HG03175 (cell line): Measurements from ENCODE around the gene TLE4.
"Not testable (repeated sequence)": the region's sequence is repeated elsewhere in the genome, so short reads cannot be mapped to it uniquely, and the experiment has no call there.

Source experiments
- ATAC-seq: cut with Tn5 transposase; IDR thresholded peaks from one replicate; pipeline ENCODE4 v1.9.1; 2021; ENCODE audit warnings: mild to moderate bottlenecking, moderate library complexity; ENCODE audit not compliant: unreplicated experiment

Gene TLE4

DNA sequence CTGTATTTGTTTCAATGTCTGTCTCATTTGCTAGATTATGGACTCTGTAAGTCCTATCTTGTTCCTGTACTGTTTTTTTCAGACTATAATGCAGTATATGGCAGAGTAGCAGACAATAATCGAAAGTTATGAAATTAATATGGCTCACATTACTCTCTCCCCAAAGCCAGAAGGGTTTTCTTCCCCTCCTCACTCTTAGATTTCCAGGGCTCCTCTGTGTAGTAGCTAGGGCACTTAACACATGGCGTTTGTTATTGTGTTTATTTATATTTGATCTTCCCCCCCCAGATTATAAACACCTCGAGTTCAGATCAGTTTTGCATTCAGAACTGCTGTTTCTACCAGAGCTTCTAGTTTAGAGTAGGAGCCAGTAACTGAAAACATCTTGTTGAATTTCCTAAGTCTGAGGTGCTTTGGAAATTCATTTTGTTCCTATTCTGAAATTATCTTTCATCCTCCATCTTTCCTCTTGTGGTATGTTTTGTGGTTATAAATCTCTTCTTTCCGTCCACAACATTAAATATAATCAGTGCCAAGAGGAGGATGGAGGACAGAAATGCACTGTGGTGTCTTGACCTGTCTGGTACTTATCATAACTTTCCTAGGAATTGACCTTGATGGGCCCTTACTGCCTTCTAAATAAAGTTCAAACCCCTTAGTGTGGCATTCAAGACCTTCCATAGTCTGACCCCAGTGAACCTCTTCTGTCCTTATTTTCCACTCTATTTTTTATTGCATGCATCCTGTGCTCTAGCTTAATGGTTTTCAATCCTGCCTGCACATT, 27.0 kb downstream of the TLE4 start:
- no peak for ATAC-seq

DNA sequence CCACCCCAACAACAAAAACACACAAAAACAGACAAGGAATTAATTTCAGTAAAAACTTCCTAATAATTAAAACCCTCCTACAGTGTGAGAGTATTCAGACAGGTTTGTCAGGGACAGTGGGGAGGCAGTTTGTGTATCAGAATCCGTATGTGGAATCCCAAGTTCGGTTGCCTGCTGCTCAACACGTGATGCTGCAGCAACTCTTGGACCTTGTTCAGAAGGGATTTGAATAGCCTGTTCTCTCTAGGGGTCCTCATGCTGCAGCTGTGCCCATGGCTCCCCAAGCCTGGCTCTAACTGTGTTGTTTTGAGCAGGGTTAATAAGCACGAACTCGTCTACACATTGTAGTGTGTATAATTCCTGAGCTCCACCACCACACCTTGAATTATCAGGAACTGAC, 28.7 kb downstream of the TLE4 start:
- no peak for ATAC-seq

DNA sequence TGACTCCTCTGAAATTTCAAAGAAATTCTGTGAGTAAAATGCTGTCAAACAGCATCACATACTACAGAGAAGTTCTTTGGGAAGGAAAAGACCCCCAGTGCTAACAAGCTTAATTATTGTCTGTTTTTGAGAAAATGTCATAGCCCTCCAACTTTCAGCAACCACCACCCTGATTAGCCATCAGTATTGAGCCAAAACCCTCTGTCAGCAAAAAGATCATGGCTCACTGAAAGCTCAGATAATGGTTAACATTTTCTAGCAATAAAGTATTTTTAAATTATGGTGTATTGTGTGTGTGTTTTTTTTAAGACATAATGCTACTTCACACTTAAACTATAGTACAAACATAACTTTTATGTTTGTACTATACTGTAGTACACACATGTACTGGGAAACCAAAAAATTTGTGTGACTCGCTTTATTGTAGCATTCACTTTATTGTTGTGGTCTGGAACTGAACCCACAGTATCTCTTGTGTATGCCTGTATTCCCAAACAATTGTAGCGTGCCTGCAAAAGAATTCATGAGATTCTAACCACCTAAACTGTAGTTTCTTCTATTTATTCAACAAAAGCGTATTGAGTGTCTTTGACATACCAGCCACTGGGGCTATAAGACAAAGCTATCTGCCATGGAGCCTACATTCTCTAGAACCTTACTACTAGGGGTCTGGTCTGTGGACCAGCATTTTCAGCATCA, 31.6 kb downstream of the TLE4 start:
- no peak for ATAC-seq

DNA sequence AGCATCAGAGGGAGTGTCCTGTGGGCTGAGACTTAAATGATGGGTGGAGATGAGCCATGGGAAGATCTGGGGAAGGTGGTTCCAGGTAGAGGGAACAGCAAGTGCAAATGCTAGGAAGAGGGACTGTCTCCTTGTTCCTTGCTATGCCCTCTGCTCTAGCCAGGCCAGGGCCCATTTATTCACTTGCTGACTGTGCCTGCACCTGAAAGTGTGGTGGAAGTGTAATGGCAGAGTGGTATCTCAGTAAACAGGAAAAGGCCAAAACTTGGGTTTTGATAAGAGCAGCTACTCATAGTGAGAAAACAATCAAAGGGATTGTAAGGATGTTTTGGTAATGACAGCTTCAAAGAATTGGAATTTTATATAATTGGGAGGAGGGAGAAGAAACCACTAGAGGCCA, 32.4 kb downstream of the TLE4 start:
- ATAC-seq: no peak

DNA sequence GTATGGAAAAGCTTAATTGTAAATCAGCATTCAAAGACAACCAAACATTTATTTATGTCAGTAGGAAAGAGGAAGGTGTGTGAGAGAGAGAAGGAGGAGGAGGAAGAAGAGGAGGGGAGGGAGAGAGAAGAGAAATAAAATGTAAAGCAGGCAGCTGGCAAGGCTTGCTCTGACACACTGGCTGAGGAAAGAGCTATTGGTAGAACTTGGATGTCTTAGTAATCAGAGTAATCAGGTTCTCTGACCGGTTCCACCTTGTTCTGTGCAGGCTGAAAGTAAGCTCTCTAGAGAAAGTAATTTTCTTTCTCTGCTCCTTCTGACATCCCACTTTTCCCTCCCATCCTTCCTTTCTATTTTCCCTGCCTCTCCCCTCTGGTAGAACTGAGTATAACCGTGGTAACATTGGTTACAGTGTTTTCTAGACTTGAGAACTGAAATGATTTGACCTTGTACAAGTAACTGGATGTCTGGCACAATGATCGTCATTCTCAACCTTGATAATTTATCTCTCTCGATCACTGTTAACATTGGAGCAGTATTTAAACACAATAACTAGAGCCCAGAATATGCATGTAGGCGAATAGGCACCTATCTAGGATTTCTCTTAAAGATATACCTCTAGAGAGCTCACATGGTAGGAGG, 33.3 kb downstream of the TLE4 start:
- ATAC-seq: no peak

DNA sequence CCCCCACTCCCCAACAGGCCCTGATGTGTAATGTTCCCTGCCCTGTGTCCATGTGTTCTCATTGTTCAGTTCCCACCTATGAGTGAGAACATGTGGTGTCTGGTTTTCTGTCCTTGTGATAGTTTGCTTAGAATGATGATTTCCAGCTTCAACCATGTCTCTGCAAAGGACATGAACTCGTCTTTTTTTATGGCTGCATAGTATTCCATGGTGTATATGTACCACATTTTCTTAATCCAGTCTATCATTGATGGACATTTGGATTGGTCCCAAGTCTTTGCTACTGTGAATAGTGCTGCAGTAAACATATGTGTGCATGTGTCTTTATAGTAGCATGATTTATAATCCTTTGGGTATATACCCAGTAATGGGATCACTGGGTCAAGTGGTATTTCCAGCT, 34.8 kb downstream of the TLE4 start:
- not testable (repeated sequence) for ATAC-seq

DNA sequence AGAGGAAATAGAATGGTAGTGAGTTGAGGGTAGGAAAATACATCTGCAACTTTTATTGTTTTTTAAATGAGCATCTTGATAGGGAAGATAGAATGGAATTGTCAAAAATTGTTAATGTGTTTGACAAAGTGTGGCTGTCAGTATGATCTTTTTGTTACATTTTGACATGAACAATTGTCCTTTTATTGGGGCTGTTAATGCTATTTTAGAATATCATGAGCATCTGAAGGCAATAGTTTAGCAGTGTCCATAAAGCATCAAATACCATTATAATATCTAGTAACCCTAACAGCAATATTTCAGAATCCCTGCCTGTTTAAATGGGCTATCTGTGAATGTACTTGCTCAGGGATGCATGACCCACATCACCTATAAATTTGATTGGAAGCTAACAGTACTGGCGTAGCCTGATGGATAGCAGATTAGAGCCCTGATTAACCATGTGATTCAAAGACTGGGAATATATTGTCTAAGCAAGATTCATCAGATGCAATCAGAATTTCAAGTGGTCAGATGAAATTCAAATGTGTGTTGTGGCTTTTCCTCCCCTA, 37.8 kb downstream of the TLE4 start:
- ATAC-seq: no peak

DNA sequence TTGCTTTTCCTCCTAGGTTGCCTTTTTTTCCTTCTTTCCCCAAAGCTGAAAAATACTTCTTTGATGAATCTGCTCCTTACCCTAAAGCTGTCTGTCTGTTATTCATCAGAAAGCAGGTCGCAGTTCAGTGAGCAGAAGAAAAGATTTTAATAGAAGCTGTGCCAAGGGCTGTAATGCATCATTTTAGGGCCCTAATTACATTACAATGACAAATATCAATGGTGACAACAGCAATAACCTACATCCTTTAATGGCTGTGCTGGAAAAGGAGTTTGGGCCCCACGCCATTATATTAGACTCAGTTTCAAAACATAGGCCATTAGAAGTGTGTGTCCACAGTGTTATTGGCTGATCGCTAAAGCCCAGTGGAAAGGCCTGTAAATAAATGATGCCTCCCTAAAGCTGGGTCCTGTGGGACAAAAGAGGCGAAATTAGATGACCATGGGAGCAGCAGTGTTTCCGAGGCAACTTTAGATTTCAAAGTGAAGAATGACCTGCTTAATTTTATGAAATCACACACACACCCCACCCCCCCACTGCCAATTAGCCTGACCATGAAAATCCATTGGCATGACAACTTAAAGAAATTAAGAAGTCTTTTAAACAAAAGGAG, 38.4 kb downstream of the TLE4 start:
- ATAC-seq: no peak

DNA sequence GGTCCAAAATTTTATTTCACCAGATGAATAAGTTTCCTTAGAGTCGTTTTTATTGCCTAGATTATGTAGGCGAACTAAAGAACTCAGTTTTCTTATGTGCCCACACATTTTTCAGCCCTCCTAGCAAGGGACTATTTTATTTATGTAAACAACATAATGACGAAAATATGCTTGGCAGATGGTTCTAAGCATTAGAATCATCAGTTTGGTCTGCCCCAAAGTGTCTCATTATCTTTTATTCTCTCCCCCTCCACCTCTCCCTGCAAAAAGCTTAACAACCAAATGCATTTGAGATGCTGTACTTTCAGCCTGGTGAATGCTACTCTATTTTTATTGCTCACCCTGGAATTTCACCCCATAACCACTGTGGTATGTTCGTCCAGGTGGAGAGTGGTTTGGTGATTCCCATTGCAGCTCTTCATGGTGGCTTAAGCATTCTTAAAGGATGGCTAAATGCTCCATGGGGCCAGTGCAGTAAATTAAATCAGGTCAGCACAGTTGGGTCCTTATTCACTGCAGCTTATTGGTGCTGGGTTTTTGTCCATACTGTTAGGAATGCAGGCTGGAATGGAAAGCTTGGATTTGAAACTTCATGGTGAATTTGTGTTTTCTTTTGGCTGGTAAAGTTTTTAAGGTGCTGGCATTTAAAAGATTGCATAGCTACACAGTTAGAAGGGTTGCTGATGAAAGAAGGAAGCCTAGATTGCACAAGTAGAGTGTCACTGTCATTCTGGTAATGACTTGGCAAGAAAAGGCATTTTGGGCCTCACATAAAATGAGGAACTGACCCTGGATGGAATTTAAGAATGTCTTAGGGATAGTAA, 39.2 kb downstream of the TLE4 start:
- ATAC-seq: peak; percentile 93

DNA sequence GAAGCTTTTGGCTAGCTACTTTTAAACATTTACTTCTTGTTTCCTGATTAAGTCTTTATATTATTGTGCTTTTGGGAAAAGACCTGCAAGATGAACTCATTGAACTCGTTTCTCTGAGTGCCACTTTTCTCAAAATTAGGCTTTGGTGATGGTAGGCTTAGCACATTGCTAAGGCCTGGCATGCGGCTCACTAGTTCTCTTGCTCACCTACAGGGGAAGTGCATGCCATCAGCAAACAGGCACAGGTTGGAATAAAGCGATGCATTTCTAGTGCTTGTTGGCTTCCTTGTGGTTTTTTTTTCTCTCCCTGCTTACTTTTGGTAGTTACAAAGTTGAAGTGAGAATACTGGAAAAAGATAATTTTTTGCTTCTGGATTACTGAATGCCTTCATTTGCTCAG, 41.4 kb downstream of the TLE4 start:
- no peak for ATAC-seq

DNA sequence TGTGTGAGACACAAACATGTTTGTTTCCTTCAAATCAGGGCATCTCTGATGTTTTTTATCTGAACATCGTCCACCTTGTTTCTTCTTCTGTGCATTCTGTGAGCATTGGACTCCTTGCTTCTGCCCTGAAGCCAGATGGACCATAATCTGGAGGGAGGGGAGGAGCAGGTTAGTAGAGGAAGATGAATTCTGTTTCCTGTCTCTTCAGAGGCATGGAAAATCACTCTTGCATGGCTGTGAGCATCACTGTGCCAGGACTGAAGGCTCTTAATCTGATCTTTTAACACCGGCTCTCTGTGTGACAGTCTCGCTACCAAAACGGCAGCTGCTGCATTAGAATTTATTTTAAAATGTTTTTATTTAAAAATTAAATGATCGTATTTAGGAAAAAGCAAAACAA, 43.3 kb downstream of the TLE4 start:
- ATAC-seq: no peak

DNA sequence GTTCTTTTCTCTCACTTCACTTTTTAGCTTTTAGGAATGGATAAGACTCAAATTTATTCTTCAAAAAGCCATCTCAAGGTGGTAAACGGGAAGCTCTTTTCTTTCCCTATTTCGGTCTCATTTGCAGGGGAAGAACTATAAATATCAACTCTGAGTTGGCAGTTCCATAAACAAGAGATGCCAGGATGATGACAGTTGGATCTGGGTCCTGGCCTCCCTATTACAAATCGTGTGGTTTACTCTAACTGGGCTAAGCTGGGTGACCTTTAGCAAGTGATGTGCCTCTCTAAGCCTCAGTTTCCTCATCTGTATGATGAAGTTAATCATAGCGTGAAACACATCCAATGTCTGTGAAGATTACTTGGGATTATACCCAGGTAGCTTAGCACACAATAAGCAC, 44.2 kb downstream of the TLE4 start:
- ATAC-seq: no peak

DNA sequence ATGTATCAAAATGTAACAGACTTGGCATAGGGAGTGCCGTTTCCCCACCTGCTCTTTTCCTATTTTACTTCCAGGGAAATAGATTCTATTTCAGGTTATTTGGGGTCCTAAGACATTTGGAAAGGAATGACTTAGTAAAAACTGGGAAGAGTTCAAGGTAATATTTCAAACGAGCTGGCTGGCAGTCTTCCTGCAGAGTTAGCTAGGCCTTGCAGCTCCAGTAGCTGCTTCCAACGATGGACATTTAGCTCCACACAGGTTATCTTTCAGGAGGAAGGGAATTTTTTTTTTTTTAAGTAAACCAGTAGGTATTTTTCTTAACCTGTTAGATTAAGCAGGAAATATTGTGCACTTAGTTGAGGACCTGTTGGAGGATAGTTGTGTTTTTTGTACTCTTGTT, 45.2 kb downstream of the TLE4 start:
- ATAC-seq: no peak

DNA sequence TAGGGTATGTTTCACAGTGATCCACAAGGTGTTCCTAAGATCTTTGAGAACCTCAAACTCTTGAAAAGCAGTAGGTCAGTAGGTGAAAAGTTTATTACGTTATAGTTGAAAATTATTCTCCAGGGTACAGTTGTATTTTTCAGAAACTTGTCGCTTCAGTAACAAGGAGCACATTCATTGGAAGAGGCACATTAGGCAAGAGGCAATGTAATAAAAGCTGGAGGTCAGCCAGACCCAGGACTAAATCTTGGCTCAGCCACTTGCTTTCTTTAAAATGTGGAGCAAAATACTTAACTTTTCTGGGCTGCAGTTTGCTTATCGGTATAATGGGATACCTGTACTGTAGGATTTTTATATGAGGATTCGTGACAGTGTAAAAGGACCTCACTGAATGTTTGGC, 45.6 kb downstream of the TLE4 start:
- ATAC-seq: no peak

DNA sequence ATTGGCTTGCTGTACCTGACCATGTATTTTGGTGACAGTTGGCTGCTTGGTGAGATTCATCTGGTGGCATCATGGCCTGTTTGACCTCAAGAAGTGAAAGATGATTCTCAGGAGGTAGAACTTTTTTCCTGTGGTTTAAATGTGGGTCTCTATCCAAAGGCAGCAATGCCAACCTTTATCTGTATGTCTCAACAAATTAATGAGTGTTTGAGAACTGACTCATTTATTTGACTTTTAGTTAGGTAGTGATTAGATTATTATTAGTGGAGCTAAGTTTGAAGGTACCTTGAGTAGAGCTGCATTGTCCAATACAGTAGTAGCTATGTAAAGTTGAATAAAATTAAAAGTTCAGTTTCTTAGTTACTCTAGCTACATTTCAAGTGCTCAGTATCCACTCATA, 48.2 kb downstream of the TLE4 start:
- no peak for ATAC-seq

DNA sequence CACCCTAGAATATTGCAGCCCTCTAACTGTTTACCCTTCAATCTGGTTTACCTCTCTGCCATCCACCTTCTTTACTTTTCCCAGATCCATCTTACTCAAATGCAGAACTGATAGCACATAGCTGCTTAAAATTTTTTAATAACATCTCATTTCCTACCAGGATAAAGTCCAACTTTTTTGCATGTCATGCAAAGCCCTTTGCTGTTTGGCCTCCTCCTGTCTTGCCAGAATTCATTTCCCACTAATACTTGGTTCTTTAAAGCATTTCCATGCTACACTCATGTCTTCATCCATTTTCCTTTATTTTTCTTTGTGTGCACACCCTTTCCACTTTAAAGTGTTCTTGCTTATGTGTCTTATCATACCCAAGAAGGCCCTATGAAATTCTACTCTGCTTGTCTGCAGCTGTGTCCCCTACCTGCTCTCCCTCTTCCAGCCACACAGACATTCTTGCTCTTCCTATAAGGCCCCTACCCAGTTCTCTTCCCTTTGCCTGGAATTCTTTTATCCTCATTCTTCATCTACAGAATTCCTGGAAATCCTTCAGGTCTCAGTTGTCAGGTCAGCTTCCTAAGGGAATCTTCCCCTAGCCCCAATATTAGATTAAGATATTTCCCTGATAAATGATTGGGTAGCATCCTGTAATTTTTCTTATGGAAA, 50.3 kb downstream of the TLE4 start:
- no peak for ATAC-seq

DNA sequence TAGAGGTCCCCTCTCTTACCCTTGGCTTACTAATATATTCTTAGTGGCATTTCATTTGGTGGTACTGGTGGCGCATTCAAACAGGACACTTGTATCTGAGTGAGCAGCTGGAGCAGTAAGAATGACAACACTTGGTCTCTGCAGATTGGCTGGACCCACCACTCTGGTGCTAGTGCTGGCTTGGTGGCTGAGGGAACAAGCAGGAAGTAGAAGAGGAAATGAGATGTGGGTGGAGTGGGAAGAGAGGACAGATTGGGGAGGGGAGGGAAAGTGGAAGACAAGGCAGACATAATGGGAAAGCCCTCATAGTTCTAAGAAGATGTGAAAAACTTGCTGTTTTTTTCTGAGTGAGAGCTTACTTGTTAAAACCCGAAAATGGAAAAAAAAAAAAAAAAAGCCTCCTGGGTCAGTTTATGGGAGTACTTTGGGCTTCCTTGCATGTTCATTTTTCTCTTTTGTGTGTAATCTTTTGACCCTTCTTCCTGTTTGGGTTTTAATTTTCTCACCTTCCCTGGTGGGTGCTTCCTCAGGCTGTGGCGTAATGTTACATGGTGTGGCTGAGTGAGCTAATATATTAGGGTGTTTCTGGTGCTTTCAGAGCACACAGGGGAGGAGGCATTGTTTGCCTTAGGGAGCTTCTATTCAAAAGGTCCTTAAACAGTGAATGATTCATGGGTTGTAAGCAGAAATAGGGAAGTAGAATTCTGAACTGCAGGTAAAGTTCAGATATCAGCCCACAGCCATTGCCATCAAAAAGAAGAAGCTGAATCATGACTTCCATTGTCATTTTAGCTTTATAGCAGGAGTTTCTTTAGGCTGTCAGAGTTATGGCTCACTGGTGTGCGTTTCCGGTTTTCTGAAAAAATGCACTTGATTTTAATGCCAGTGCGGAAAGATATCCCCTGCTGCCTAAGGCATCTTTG, 52.3 kb downstream of the TLE4 start:
- ATAC-seq: peak; percentile 96

DNA sequence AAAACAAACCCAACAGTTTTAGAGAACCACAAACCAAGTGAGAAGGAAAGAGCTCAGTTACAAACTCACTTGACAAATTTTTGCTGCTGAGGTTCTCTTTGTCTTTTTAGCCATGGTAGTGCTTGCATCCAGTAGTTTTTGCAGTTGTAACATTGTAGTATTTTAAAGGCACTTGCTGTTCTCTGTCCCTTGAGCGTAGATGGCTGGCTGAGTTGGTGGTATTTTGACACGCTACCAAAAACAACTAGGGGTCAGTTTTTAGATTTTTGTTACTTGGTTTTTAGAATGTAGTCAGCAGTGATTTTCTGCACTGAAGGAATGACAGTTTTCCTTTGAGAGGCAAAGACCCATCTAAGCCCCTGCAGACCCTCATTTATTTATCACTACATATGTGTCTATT, 58.0 kb downstream of the TLE4 start:
- no peak for ATAC-seq
